Measurements from ENCODE around the gene COL7A1.

COL7A1 gene

DNA sequence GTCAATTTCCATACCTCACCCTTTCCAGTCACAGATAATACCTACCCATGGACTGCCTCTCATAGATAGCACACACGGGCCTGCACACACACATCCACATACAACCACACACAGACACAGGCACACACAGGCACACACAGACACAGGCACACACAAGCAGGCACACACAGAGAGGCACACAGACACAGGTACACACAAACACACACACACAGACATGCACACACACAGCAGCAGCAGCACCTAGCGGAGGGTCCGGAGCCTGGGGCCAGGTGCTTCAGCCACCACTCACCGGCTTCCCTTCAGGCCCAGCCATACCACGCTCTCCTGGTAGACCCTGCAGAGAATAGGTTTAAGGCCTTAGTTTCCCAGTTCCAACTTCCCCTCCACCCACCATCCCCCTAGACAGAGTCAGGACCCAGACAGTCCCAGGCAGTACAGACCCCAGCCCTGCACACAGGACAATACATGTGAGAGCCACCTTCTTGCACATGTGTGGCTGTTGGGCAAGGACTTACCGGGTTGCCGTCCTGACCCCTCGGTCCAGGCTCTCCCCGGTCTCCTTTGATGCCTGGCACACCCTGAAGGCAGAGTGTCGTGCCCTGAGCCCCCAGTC lies 21.1 kb downstream of the COL7A1 start:
- Histone ChIP-seq H3K9me3 (ENCODE audit: insufficient read depth, low read length) (no peaks in the 10 kb centered on the region), H3K4me1 (ENCODE audit: insufficient read depth, insufficient read length) (no peaks in the 10 kb centered on the region), H3K27me3 (ENCODE audit: insufficient read depth, insufficient read length) (no peaks in the 10 kb centered on the region), H3K4me3 (ENCODE audit: insufficient read length, low read depth) (no peak overlapping the region), H3K9ac (ENCODE audit: insufficient read length, low read depth) (no peak overlapping the region), H3K36me3 (ENCODE audit: insufficient read depth, insufficient read length, low read length) (peaks cover 99% of the 10 kb centered on the region)
- no peak for DNase-seq (ENCODE audit: low read depth, low spot score)
- no peak for TF ChIP-seq ZNF274 (IDR thresholded peaks at IDR 0.05; ENCODE audit: low read depth, low read length)
- no peak for TF ChIP-seq SUZ12 (IDR thresholded peaks at IDR 0.05; ENCODE audit: extremely low read depth, insufficient read depth, insufficient read length)
- no peak for TF ChIP-seq YY1 (IDR thresholded peaks at IDR 0.05; ENCODE audit: insufficient read depth, insufficient read length)

DNA sequence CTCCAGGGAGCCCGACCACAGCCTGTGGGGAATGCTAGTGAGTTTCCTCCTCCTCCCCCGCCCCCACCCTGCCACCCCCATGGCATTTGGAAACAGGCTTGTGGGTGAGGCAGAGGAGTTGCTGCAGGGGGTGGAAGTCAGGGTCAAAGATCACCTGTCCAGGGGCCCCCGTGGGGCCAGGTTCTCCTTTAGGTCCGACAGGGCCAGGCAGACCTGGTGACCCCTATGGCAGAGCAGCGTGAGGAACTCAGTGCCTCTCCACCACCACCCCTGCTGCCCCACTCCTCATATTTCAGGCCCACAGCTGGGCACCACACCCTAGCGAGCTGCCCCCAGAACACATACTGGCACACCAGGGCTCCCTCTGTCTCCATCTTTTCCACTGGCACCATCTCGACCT lies 22.6 kb downstream of the COL7A1 start:
- peaks cover 98% of the 10 kb centered on the region for H3K36me3 ChIP-seq (ENCODE audit: insufficient read depth, insufficient read length, low read length)
- H3K9ac ChIP-seq (ENCODE audit: insufficient read length, low read depth) = no peak overlapping the region
- TF ChIP-seq SUZ12 (IDR thresholded peaks at IDR 0.05; ENCODE audit: extremely low read depth, insufficient read depth, insufficient read length) (no peak), ZNF274 (IDR thresholded peaks at IDR 0.05; ENCODE audit: low read depth, low read length) (no peak), YY1 (IDR thresholded peaks at IDR 0.05; ENCODE audit: insufficient read depth, insufficient read length) (no peak)
- no peaks in the 10 kb centered on the region for H3K4me1 ChIP-seq (ENCODE audit: insufficient read depth, insufficient read length)
- H3K27me3 ChIP-seq (ENCODE audit: insufficient read depth, insufficient read length) = no peaks in the 10 kb centered on the region
- no peak overlapping the region for H3K4me3 ChIP-seq (ENCODE audit: insufficient read length, low read depth)
- no peaks in the 10 kb centered on the region for H3K9me3 ChIP-seq (ENCODE audit: insufficient read depth, low read length)
- DNase-seq (ENCODE audit: low read depth, low spot score) = no peak

DNA sequence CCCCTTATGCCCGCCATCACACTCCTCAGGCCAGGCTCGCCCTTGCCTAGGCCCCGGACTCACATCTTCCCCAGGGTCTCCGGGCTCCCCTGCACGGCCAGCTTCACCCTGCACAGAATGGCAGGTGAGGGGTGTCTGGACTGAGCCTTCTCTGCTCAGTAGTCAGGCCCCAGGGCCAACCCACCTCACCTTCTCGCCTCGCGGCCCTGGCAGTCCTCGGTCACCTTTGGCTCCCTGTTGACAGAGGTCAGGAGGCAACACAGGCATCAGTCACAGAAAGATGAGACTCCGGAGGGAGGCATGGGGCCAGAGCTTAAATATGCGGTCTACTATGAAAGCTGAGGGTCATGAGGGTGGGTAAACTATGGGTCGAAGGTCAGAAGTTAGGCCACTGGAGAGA lies 23.2 kb downstream of the COL7A1 start:
- H3K4me3 ChIP-seq (ENCODE audit: insufficient read length, low read depth) = no peak overlapping the region
- H3K9ac ChIP-seq (ENCODE audit: insufficient read length, low read depth) = no peak overlapping the region
- no peak for DNase-seq (ENCODE audit: low read depth, low spot score)
- TF ChIP-seq ZNF274 (IDR thresholded peaks at IDR 0.05; ENCODE audit: low read depth, low read length) (no peak), SUZ12 (IDR thresholded peaks at IDR 0.05; ENCODE audit: extremely low read depth, insufficient read depth, insufficient read length) (no peak), YY1 (IDR thresholded peaks at IDR 0.05; ENCODE audit: insufficient read depth, insufficient read length) (no peak)
- no peaks in the 10 kb centered on the region for H3K9me3 ChIP-seq (ENCODE audit: insufficient read depth, low read length)
- peaks cover 98% of the 10 kb centered on the region for H3K36me3 ChIP-seq (ENCODE audit: insufficient read depth, insufficient read length, low read length)
- no peaks in the 10 kb centered on the region for H3K27me3 ChIP-seq (ENCODE audit: insufficient read depth, insufficient read length)
- no peaks in the 10 kb centered on the region for H3K4me1 ChIP-seq (ENCODE audit: insufficient read depth, insufficient read length)

DNA sequence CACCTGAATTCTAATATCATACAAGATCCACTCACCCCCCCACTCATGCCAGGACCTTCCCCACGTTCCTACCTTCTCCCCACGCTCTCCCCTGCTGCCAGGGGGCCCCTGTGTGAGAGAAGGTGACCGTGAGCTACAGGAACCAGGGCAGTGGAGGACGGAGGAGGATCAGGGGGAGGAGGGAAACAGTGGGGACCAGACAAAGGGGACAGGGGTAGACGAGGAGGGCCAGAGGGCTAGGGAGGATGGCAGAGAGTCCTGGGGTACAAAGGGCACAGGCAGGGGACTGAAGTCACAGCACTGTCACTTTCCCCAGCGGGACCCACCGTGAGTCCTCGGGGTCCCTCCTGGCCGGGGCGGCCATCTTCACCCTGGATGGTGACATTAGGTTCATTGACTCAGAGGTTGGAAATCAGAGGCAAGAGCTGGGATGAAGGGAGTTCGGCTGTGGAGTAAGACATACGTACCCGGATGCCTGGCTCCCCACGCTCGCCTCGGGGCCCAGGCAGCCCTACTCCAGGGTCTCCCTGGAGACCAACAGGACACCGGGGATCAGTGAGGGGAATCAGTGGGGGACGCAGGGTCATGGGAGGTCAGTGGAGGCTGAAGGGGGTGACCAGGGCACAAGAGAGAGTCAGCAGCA lies 25.2 kb downstream of the COL7A1 start:
- Histone ChIP-seq H3K27me3 (ENCODE audit: insufficient read depth, insufficient read length) (no peaks in the 10 kb centered on the region), H3K4me3 (ENCODE audit: insufficient read length, low read depth) (no peak overlapping the region), H3K9ac (ENCODE audit: insufficient read length, low read depth) (no peak overlapping the region), H3K4me1 (ENCODE audit: insufficient read depth, insufficient read length) (peaks cover 4% of the 10 kb centered on the region), H3K9me3 (ENCODE audit: insufficient read depth, low read length) (no peaks in the 10 kb centered on the region), H3K36me3 (ENCODE audit: insufficient read depth, insufficient read length, low read length) (peaks cover 98% of the 10 kb centered on the region)
- TF ChIP-seq YY1 (IDR thresholded peaks at IDR 0.05; ENCODE audit: insufficient read depth, insufficient read length) (no peak), ZNF274 (IDR thresholded peaks at IDR 0.05; ENCODE audit: low read depth, low read length) (no peak), SUZ12 (IDR thresholded peaks at IDR 0.05; ENCODE audit: extremely low read depth, insufficient read depth, insufficient read length) (no peak)
- DNase-seq (ENCODE audit: low read depth, low spot score) = no peak

DNA sequence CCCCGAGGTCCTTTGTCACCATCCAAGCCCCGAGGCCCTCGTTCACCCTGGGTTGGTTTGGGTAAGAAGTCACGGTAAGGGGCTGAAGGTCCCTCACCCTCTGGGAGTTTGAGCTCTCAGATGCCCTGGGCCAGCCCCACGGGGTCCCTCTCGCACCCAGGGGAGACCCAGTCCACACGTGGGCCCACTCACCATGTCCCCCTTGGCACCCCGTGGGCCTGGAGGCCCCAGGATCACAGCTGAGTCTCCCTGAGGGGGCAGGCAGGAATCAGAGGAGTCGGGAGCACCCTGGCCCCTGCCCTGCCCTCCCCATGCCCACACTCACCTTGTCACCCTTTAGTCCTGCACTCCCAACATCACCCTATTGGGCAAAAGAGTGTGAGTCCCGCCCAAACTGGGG lies 25.7 kb downstream of the COL7A1 start:
- no peak overlapping the region for H3K4me3 ChIP-seq (ENCODE audit: insufficient read length, low read depth)
- no peak for DNase-seq (ENCODE audit: low read depth, low spot score)
- H3K9me3 ChIP-seq (ENCODE audit: insufficient read depth, low read length) = no peaks in the 10 kb centered on the region
- H3K27me3 ChIP-seq (ENCODE audit: insufficient read depth, insufficient read length) = no peaks in the 10 kb centered on the region
- no peak overlapping the region for H3K9ac ChIP-seq (ENCODE audit: insufficient read length, low read depth)
- peaks cover 4% of the 10 kb centered on the region for H3K4me1 ChIP-seq (ENCODE audit: insufficient read depth, insufficient read length)
- TF ChIP-seq SUZ12 (IDR thresholded peaks at IDR 0.05; ENCODE audit: extremely low read depth, insufficient read depth, insufficient read length) = no peak
- no peak for TF ChIP-seq YY1 (IDR thresholded peaks at IDR 0.05; ENCODE audit: insufficient read depth, insufficient read length)
- TF ChIP-seq ZNF274 (IDR thresholded peaks at IDR 0.05; ENCODE audit: low read depth, low read length) = no peak
- H3K36me3 ChIP-seq (ENCODE audit: insufficient read depth, insufficient read length, low read length) = peaks cover 98% of the 10 kb centered on the region

DNA sequence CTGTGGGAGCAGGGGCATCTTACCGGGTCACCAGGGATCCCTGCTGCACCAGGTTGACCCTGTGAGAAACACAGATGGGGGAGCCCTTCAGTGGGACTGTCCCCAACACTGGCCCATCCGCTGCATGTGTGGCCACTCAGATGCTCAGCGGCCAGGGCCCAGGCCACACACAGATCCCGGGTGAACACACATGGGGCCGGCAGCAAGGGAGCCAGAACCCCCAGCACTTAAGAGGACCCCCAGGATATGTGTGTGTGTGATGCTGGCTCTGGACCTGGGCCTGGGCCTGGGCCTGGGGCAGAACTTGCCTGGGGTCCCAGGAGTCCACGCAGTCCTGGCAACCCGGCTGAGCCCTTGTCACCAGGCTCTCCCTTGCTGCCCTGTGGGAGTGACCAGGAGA lies 26.7 kb downstream of the COL7A1 start:
- peaks cover 98% of the 10 kb centered on the region for H3K36me3 ChIP-seq (ENCODE audit: insufficient read depth, insufficient read length, low read length)
- no peaks in the 10 kb centered on the region for H3K27me3 ChIP-seq (ENCODE audit: insufficient read depth, insufficient read length)
- TF ChIP-seq YY1 (IDR thresholded peaks at IDR 0.05; ENCODE audit: insufficient read depth, insufficient read length) (no peak), SUZ12 (IDR thresholded peaks at IDR 0.05; ENCODE audit: extremely low read depth, insufficient read depth, insufficient read length) (no peak), ZNF274 (IDR thresholded peaks at IDR 0.05; ENCODE audit: low read depth, low read length) (no peak)
- H3K4me1 ChIP-seq (ENCODE audit: insufficient read depth, insufficient read length) = peaks cover 11% of the 10 kb centered on the region
- DNase-seq (ENCODE audit: low read depth, low spot score) = no peak
- H3K4me3 ChIP-seq (ENCODE audit: insufficient read length, low read depth) = no peak overlapping the region
- H3K9me3 ChIP-seq (ENCODE audit: insufficient read depth, low read length) = no peaks in the 10 kb centered on the region
- no peak overlapping the region for H3K9ac ChIP-seq (ENCODE audit: insufficient read length, low read depth)

DNA sequence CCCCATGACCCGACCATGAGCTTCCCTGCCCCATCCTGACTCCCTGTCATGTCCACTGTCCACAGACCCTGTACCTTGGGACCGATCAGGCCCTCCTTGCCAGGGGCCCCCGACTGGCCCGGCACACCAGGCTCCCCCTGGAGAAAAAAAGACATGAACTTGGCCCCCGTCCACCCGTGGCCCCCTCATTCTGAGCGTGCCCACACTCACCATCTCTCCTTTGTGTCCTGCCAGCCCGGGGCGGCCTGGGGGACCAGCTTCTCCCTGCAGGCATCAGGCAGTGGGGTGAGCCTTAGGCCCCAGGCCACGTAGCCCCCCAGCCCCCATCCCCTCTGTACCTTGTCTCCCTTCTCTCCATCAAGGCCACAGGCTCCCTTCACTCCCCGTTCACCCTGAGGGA lies 27.6 kb downstream of the COL7A1 start:
- Histone ChIP-seq H3K4me3 (ENCODE audit: insufficient read length, low read depth) (no peak overlapping the region), H3K4me1 (ENCODE audit: insufficient read depth, insufficient read length) (peaks cover 20% of the 10 kb centered on the region), H3K36me3 (ENCODE audit: insufficient read depth, insufficient read length, low read length) (peaks cover 94% of the 10 kb centered on the region), H3K9me3 (ENCODE audit: insufficient read depth, low read length) (no peaks in the 10 kb centered on the region), H3K9ac (ENCODE audit: insufficient read length, low read depth) (no peak overlapping the region), H3K27me3 (ENCODE audit: insufficient read depth, insufficient read length) (no peaks in the 10 kb centered on the region)
- TF ChIP-seq SUZ12 (IDR thresholded peaks at IDR 0.05; ENCODE audit: extremely low read depth, insufficient read depth, insufficient read length) (no peak), ZNF274 (IDR thresholded peaks at IDR 0.05; ENCODE audit: low read depth, low read length) (no peak), YY1 (IDR thresholded peaks at IDR 0.05; ENCODE audit: insufficient read depth, insufficient read length) (no peak)
- no peak for DNase-seq (ENCODE audit: low read depth, low spot score)
